OCI-LY7 (cell line): ENCODE data around the gene SNX24.

Experiments used
- CTCF ChIP-seq: fragments of 200-600 bp; sonication (generic); conservative IDR thresholded peaks from 2 replicates; pipeline ENCODE4 v1.5.1; 2014; ENCODE audit warnings: mild to moderate bottlenecking, antibody characterized with exemption, low read length, moderate library complexity, mixed read lengths
- EZH2phosphoT487 ChIP-seq: fragments of 200-600 bp; sonication (generic); IDR thresholded peaks from 2 replicates; pipeline ENCODE4 v1.6.1; 2018; ENCODE audit warnings: low read depth, borderline replicate concordance, mild to moderate bottlenecking, mixed run types, antibody characterized with exemption, low read length, moderate library complexity, mixed read lengths

- TF ChIP-seq CTCF (no peak), EZH2phosphoT487 (no peak)
Observed at GRCh38 chr5:122929980-122930379, 84.6 kb downstream of the SNX24 start.
